Activated CD4-positive, alpha-beta T cell treated with anti-CD3 and anti-CD28 coated beads, Interleukin-2, amount 50 U/mL, for 48 hours (primary cell): ENCODE data around the gene MEDAG.

ENCODE experiments used
- DNase-seq, 2 experiments: peaks; one replicate each; pipeline ENCODE4 v3.0.0-alpha.2; 2020

The MEDAG gene

GRCh38 chr13:30905932-30906383 lies at the start of gene MEDAG:
MEDAG (plus strand) TSS chr13:30906271; CDS start chr13:30906516, 245 bp downstream.
- no peak for DNase-seq

GRCh38 chr13:30857018-30857417 lies 49.1 kb upstream of the MEDAG start:
- DNase-seq: no peak

GRCh38 chr13:30857636-30858035 lies 48.4 kb upstream of the MEDAG start:
- no peak for DNase-seq

- no peak for DNase-seq
Observed at GRCh38 chr13:30859326-30859725, 46.7 kb upstream of the MEDAG start.

GRCh38 chr13:30861163-30861562 lies 44.9 kb upstream of the MEDAG start:
- DNase-seq: no peak

GRCh38 chr13:30861836-30862467 lies 44.1 kb upstream of the MEDAG start:
- DNase-seq: no peak

- DNase-seq: no peak
Observed at GRCh38 chr13:30862707-30863106, 43.4 kb upstream of the MEDAG start.

DNA sequence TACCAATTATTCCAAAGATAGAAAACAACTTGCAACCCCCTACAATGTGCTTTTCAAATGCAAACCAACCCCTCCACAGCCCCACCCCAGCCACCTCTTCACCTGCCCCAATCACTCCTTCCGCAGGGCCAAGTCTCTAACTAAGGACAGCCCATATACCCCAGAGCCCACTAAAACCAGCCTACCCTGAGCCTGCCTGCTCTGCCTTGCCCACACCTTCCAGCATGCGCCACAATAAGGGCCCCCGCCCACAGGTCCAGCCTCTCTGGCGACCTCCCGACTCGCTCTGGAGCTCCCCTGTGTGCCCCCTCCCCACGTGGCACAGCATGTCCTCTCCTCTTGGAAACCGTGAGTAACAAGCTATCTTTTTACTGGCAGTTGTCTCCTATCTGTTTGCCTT lies 42.8 kb upstream of the MEDAG start:
- DNase-seq: no peak

- no peak for DNase-seq
Observed at GRCh38 chr13:30863796-30864195, 42.3 kb upstream of the MEDAG start.

GRCh38 chr13:30864433-30865122 lies 41.5 kb upstream of the MEDAG start:
- DNase-seq: no peak

- DNase-seq: peak; percentile 60 to 61
Observed at GRCh38 chr13:30865123-30866049, 40.7 kb upstream of the MEDAG start.

DNA sequence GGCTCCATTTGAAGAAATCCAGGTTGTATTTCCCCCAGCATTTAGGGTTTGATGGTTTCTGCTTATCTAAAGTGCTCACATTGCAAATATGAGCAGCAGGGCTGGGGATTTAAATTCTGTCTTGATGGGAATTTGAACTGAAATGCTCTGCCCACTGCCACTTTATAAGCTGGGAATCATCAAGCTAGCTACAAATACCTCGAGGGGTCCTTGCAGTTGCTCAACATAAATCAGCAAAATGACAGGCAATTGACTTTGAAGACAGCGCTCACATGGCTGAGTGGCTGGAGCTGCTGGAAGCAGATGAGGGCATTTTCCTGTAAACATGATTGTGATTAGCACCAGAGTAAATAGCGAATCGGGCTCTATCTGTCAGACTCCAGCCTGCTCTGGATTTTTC lies 39.4 kb upstream of the MEDAG start:
- no peak for DNase-seq

GRCh38 chr13:30867089-30867669 lies 38.9 kb upstream of the MEDAG start:
- DNase-seq: no peak

DNA sequence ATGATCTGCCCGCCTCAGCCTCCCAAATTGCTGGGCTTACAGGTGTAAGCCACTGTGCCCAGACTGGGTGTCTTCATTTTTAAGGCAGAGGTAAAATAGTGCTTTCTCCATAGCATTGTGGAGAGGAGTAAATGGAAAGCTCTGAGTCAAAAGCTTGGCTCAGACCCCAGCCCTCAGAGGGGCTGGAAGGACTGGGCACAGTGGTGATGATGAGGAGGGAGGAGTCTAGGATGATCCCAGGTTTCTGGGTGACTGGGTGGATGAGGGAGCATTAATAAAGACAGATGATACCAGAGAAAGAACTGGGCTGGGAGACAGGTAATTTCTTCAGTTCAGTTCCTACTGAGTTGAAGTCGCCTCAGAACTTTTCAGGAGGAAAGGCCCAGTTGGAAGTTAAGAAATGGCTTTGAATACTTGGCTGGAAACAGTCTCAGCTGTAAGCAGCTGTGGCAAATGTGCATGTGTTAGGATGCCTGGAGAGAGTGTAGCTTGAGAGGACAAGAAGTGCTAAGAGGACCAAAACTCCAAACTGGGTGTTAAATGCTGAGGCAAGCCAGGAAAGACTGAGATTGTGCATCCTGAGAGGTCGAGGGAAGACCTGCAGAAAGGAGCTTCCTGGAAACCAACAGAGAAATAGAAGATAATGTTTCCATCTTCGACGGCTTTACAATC lies 37.1 kb upstream of the MEDAG start:
- DNase-seq: no peak

DNA sequence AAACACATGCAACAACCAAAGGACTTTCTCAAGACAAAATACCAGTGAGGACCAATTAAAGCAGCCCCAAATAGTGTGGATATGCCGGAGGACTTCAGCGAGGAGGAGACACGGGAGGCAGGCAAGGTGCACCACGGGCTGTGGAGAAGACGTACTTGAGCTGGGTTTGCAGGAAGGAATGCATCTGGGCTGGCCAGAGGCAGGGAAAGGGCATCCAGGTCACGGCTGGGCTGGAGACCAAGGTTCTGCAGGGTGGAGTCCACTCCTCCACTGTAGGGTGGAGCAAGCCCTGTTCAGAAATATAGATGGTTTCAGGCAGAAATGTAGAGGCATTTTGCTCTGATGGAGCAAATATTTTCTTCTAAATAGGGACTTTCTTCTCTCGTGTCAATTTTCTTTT lies 36.6 kb upstream of the MEDAG start:
- DNase-seq: no peak

- DNase-seq: peak; percentile 41 to 53
Observed at GRCh38 chr13:30870049-30870884, 35.8 kb upstream of the MEDAG start.

- DNase-seq: no peak
Observed at GRCh38 chr13:30870916-30871587, 35.0 kb upstream of the MEDAG start.

DNA sequence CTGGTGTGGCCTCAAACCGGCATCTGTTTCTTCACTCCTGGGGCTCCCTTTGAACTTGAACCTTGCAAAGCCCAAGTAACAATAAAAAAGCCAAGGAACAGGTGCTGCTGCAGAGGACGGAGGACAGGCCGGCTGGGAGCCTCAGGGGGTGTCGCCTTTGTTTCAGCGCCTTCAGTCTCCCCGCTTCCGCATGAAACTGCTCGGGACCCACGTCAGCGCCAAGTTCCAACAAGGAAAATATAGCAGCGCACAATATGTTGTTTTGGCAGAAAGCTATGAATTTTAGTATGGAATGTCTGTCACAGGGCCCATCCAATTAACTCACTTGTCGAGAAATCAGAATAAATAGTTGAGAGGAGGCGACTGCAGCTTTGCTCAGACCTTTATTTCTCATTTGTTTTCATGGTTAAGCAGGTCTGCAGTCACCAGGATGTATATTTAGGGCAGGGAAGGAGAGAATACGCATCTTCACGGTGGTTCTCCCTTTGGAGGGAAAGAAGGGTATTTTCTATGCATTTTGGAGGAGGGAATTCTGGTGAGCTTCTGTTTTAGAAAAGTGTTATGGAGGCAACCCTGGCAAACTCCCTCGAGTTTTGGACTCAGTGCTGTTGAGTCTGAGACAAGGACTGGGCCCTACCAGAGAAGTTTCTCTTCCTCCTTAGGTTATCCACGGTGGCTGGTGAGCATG lies 34.3 kb upstream of the MEDAG start:
- DNase-seq: no peak

DNA sequence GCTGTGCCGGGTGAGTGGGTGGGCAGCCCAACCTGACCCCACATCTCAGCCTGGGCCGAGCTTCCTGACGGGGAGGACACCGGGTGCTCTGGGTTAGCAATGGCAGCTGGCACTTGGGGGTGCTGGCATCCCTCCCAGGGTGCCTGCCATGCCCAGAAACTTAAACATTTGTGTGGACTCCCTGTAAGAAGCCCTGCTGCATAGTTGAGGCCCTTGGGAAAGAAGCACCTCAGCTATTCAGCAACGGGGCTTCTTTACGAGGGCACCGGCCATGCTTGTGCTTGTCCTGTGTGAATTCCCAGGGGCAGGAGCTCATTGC lies 33.8 kb upstream of the MEDAG start:
- no peak for DNase-seq

GRCh38 chr13:30872685-30873461 lies 33.2 kb upstream of the MEDAG start:
- DNase-seq: no peak
